Tibial artery (tissue), 4 donors: Measurements from ENCODE around the gene METTL17.
"Not testable (repeated sequence)": the region's sequence is repeated elsewhere in the genome, so short reads cannot be mapped to it uniquely, and the experiment has no call there.

Experiments
- DNase-seq, 2 donors: peaks; one replicate each; pipeline ENCODE4 v3.0.0-alpha.2; 2019
- H3K27ac ChIP-seq, 2 donors: fragments of 200-600 bp; sonication (generic) in 1 of 2; 1 replicate in 1 of 2; 2 replicates in 1 of 2; pipeline ENCODE4 v1.5.1; 2018 to 2019; ENCODE audit warnings: mild to moderate bottlenecking in 1 of 2
- H3K27me3 ChIP-seq, 2 donors: fragments of 200-600 bp; sonication (generic) in 1 of 2; one replicate each; pipeline versions ENCODE4 v1.5.1 to v1.6.0; 2016 to 2019
- H3K36me3 ChIP-seq, 3 donors: fragments of 200-600 bp; sonication (generic) in 2 of 3; one replicate each; pipeline ENCODE4 v1.5.1; 2016 to 2019; ENCODE audit warnings: mild to moderate bottlenecking in 2 of 3
- H3K4me1 ChIP-seq, 4 donors: fragments of 200-600 bp; sonication (generic) in 2 of 4; 1 replicate in 3 of 4; 2 replicates in 1 of 4; pipeline ENCODE4 v1.5.1; 2016 to 2019
- H3K4me3 ChIP-seq, 2 donors: fragments of 200-600 bp; sonication (generic) in 1 of 2; 1 replicate in 1 of 2; 2 replicates in 1 of 2; pipeline ENCODE4 v1.5.1; 2018 to 2019; ENCODE audit warnings: mild to moderate bottlenecking in 2 of 2
- H3K9me3 ChIP-seq, 3 donors: fragments of 200-600 bp; sonication (generic) in 1 of 3; one replicate each; pipeline ENCODE4 v1.5.1; 2016 to 2019
- CTCF ChIP-seq, 2 experiments: fragments of 200-600 bp in 1 of 2; fragments of 450-650 bp in 1 of 2; IDR thresholded peaks; one replicate each; pipeline ENCODE4 v1.5.1; 2017 to 2019; ENCODE audit warnings: antibody characterized with exemption in 2 of 2, mild to moderate bottlenecking in 1 of 2, moderate library complexity in 1 of 2
- intact Hi-C: fragments of 100-400 bp; cut with DNase I; formaldehyde crosslinking; loops from one replicate; pipeline ENCODE4 v1.15.0; 2023; ENCODE audit warnings: low total_unique reads

Gene METTL17

GRCh38 chr14:20989787-20990600, at the start of gene METTL17:
Gene METTL17, plus strand, starts transcription at chr14:20989980. Its CDS starts 23 bp downstream, at chr14:20990003.
- H3K4me1 ChIP-seq: peaks cover 0 to 53% (median 45%) of the 10 kb centered on the region in 4 donors
- H3K9me3 ChIP-seq: no peaks in the 10 kb centered on the region
- peak within 1 kb of the TSS; percentile 72 to 96 for H3K4me3 ChIP-seq
- intact Hi-C loops: no loop called here
- DNase-seq: peak; percentile 94 to 96
- H3K36me3 ChIP-seq: peaks cover 22 to 36% (median 30%) of the 10 kb centered on the region in 3 donors
- H3K27me3 ChIP-seq: no peaks in the 10 kb centered on the region
- H3K27ac ChIP-seq: peak within 1 kb of the TSS; percentile 84 to 89
- peak; percentile 6 to 18 for TF ChIP-seq CTCF (IDR thresholded peaks at IDR 0.05)

GRCh38 chr14:20945146-20945545, 44.6 kb upstream of the METTL17 start:
- H3K36me3 ChIP-seq, intact Hi-C loops, H3K27ac ChIP-seq, H3K4me3 ChIP-seq, H3K4me1 ChIP-seq, H3K9me3 ChIP-seq, H3K27me3 ChIP-seq: not testable (repeated sequence)
- peak in 1 of 2 donors; percentile 24 for DNase-seq

GRCh38 chr14:20946707-20947106, 43.1 kb upstream of the METTL17 start:
- H3K27ac ChIP-seq, H3K4me1 ChIP-seq, DNase-seq, H3K27me3 ChIP-seq, intact Hi-C loops, H3K9me3 ChIP-seq, H3K4me3 ChIP-seq, H3K36me3 ChIP-seq: not testable (repeated sequence)

- intact Hi-C loops, H3K27ac ChIP-seq, H3K4me1 ChIP-seq, H3K36me3 ChIP-seq, H3K4me3 ChIP-seq, H3K27me3 ChIP-seq, H3K9me3 ChIP-seq: not testable (repeated sequence)
- DNase-seq: peak in 1 of 2 donors; percentile 29
Observed at GRCh38 chr14:20954736-20955537, 34.8 kb upstream of the METTL17 start, which contains the start of gene RNASE2. Gene RNASE2, plus strand, starts transcription at chr14:20955487. Its CDS starts 285 bp downstream, at chr14:20955772.

- H3K9me3 ChIP-seq, H3K36me3 ChIP-seq, intact Hi-C loops, DNase-seq, H3K4me1 ChIP-seq, H3K27ac ChIP-seq, H3K27me3 ChIP-seq, H3K4me3 ChIP-seq: not testable (repeated sequence)
Observed at GRCh38 chr14:20955538-20955873, 34.3 kb upstream of the METTL17 start.

- Histone ChIP-seq H3K9me3 (no peaks in the 10 kb centered on the region), H3K27me3 (peaks cover 0 to 3% of the 10 kb centered on the region in 2 donors), H3K4me1 (no peaks in the 10 kb centered on the region), H3K27ac (no peak overlapping the region), H3K36me3 (no peaks in the 10 kb centered on the region), H3K4me3 (no peak overlapping the region)
- TF ChIP-seq CTCF (IDR thresholded peaks at IDR 0.05): no peak
- intact Hi-C loops: no loop called here
- DNase-seq: no peak
Observed at GRCh38 chr14:20956376-20956976, 33.3 kb upstream of the METTL17 start.

- H3K27me3 ChIP-seq, H3K4me1 ChIP-seq, H3K27ac ChIP-seq, intact Hi-C loops, H3K9me3 ChIP-seq, H3K4me3 ChIP-seq, DNase-seq, H3K36me3 ChIP-seq: not testable (repeated sequence)
Observed at GRCh38 chr14:20958946-20959345, 30.8 kb upstream of the METTL17 start.

- no peak for DNase-seq
- Histone ChIP-seq H3K27ac (no peak overlapping the region), H3K27me3 (peaks cover 0 to under 1% of the 10 kb centered on the region in 2 donors), H3K4me3 (no peak overlapping the region), H3K4me1 (peaks cover 0 to 17% (median 9%) of the 10 kb centered on the region in 4 donors), H3K9me3 (no peaks in the 10 kb centered on the region), H3K36me3 (no peaks in the 10 kb centered on the region)
- TF ChIP-seq CTCF (IDR thresholded peaks at IDR 0.05): no peak
- intact Hi-C loops: loop anchor here (5.0 kb wide), 1 partner anchor 112 kb away; no protein-coding TSS in a partner anchor
Observed at GRCh38 chr14:20969336-20969735, 20.4 kb upstream of the METTL17 start.
